ENCODE data around the gene CDS2.

Gene CDS2

DNA sequence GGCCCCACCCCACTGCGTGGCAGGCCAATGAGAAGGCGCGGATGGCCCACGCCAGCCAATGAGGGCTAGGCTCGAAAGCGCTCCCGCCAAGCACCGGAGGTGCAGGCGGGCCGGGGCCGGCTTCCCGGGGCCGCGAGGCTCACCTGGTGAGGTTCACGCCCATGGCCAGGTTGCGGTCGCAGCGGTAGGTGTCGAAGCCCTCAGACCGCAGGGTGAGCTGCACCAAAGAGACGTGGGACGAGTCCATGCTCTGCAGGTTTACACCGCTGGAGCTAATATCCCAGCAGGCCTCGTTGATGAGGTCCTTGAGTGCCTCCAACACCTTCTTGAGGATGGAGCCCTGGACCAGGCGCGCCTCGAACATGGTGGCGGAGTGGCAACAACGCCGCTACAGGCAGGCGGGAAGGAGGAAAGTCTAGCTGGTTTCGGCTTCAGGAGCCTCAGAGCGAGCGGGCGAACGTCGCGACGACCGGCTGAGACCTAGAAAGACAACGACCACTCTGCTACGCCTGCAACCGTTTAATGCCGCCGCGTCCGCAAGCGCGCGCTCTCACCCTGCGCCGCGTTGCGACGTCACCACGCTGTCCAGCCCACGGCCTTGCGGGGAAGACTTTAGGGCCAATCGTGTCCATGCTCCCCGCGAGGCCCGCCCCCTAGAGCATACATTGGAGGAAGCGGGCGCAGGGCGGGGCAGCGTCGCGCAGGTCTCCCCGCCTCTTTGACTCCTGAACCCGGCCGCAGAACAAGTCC, 7.2 kb upstream of the CDS2 start, which contains the start of gene PCNA:
TSS of gene PCNA (minus strand) at position 524 of the 750 bp plus-strand sequence. CDS start at position 364, 160 bp downstream.
- DNase-seq (ENCODE audit: low spot score): peak; percentile 96

GRCh38 chr20:5120185-5120476, 6.7 kb upstream of the CDS2 start:
- DNase-seq (ENCODE audit: low spot score): no peak

DNA sequence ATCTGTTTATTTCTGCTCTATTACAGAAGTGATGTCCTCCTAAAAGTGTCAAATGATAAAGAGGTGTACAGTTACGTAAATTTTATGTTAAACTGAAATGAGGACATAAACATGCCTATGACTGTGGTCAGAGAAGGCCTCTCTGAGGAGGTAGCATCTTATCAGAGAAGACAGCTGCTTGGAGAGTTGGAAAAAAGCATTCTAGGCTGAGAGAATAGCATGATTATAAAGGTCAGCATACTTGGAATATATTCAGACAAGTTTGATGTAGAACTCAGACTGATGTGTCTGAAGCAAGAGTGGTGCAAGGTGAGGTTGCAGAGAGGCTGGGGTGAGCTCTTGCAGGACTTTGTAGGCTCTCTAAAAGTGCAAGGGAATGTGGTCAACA, 3.9 kb upstream of the CDS2 start:
- DNase-seq (ENCODE audit: low spot score): no peak

DNA sequence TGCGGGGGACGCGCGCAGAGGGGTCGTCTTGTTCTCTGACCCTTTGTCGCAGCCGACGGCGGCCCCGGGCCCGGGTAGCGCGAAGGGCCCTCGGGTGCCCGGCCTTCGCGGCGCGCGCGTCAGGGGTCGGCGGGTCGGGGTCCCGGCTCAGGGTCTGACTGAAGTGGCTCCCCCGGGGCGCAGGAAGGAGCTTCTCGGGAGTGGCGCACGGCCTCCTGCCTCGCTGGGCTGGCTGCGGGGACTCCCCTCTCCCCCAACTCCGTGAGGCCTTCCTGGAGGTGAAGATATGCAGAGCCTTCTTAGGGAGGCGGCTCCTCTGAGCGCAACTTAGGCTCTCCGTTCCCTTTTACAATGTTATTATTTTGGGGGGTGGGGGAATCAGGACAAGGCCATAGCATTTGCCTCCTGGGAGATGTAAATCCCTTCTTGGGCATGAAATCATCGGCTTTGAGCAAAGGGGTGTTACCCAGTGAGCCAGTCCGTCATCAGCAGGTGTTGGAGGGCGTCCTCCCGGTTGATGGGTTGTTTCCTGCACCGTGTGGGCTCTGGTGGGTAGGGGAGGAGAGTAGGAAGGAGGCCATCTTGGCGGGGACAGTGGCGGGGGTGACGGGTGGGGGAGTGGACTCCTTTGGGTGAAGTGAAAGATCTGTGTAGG, 523 bp downstream of the CDS2 start:
- peak; percentile 71 for DNase-seq (ENCODE audit: low spot score)

DNA sequence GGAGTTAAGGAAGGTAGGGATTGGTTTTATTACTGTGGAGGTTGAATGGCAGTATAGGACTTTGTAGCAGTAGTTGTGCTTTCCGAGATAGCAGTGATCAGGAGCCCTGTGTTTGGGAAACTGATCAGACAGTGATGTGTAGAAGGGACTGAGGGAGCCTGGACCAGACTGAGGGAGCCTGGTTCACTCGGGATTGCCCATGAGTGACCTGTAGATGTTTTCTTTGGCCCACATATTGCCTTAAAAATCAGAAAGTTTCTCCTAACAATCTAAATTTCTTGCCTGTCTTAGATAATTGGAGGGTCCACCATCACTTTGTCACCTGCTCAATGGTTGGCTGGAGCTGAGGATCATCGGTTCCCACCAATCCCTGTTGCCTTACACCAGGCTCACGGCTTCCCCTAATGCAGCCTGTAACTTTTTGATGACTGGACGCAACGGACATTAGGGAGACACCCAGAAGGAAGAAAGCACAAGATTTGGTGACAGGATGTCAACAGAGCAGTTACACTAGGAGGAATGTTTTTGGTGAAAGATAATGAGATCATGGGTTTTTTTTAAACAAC, 1.1 kb downstream of the CDS2 start:
- no peak for DNase-seq (ENCODE audit: low spot score)

DNA sequence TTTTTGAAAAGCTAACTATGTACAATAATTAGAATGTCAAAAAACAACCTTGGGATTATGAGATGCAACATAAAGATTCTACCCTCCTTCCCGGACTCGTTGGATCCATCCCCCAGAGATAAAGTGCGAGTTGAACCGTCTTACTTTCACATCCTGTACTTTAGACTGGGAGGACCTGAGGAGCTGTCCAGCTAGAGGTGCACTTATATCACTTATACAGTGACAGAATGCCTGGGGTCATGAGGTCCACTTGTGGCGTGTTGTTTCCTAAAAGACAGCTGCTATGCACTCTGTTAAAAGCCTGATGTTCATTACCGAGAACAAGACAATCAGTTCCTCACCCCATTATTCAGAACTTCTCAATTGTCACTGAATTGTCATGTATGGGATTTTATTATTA, 2.1 kb downstream of the CDS2 start:
- no peak for DNase-seq (ENCODE audit: low spot score)

- no peak for DNase-seq (ENCODE audit: low spot score)
Observed at GRCh38 chr20:5131502-5131901, 4.7 kb downstream of the CDS2 start.

DNA sequence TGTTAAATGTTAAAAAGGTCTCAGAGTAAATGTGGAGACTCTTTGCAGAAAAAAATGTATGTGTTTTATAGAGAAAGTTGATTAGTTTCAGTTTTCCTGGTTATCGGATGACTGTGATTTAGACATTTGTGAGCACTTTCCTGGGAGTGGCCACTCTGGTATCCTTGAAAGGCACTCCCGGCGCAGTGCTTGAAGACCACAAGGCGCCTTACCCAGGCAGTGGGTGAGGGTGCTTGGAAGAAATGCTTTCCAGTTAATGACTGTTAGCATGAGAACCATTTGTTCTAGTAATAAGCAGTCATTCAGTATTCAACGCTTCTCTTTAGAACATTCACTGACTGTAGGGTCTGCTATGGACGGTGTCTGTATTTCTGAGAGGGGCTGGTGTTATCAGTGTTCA, 7.2 kb downstream of the CDS2 start:
- DNase-seq (ENCODE audit: low spot score): no peak

DNA sequence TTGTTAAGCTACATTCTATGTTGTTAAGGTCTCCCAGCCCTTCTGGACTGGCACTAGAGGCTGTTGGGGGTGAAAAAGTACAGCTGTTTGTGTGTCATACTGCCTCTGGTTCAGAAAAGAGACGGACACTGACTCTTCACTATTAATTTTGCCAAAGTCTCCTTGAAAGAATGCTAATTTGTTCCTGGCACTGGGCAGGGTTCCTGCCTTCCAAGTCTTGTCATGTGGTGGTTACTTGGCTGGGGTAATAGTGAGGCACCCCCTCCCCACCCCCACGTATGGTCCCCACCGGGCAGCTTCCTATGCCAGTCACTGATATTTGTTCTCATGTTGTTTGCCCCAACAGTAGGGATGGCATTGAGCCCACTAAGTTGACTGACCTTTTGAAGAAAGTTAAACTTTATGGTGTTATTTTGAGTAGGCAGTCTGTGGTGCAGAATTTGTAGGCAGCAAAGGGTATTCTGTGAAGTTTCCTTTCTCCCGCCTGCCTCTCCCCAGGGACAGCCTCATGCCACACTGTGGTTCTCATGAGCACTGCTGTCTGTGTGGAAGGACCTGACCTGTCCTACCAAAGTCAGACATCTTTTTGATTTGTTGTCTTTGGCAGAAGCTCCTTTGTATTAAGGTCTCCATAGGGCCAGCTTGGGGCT, 8.7 kb downstream of the CDS2 start:
- no peak for DNase-seq (ENCODE audit: low spot score)

- no peak for DNase-seq (ENCODE audit: low spot score)
Observed at GRCh38 chr20:5136096-5136495, 9.3 kb downstream of the CDS2 start.

GRCh38 chr20:5140195-5140594, 13.4 kb downstream of the CDS2 start:
- no peak for DNase-seq (ENCODE audit: low spot score)

DNA sequence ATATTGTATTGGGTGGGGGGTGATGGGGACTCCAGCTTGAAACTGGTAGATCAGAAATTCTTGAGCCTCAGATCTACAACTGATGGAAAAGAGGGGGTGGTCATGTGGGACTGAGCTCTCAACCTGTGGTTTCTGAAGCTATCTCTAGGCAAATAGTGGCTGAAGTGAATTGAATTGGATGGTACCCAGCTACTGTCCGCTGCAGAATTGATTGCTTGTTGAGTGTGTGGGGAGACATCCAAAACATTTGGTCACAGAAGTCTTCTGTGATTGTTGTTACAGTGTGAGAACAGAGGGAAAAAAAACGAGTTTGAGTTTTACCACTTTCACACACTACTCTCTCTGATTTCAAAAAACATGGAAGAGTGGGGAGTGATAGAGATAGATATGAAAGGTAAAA, 14.8 kb downstream of the CDS2 start:
- DNase-seq (ENCODE audit: low spot score): no peak

DNA sequence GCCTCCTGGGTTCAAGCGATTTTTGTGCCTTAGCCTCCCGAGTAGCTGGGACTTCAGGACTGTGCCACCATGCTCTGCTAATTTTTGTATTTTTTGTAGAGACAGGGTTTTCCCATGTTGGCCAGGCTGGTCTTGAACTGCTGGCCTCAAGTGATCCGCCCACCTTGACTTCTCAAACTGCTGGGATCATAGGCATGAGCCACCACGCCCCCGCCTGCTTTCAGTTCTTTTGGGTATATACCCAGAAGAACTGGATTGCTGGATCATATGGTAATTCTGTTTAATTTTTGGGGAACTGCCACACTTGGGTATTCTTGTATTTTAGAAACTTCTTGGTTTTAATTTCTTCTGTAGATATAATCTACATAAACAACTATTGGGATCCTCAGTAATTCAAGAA, 17.0 kb downstream of the CDS2 start:
- no peak for DNase-seq (ENCODE audit: low spot score)

GRCh38 chr20:5145365-5146098, 18.7 kb downstream of the CDS2 start:
- DNase-seq (ENCODE audit: low spot score): no peak

DNA sequence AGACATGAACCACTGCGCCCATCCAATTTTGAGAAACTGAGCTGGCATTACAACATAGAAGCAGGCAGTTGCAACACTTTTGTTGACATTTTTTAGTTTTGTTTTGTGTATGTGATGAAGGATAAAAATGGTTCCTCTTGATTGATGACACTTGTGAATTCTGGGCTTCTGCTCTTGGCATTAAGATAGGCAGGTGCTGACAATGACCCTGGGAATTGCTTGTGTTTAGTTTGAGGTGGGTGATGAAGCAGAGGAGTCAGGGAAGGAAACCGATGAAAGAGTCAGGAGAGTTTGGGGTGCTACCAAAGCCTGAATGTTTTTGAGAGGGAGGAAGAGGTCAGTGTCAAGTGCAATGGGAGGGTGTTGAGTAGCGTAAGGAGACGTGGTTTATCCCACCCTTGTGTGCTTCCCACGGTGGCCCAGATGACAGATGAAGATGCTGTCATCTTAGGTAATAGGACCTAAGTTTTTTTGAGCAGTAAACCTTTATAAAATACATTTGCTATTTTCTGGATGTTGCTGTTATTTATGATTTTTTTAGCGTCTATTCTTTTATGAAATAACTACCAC, 19.4 kb downstream of the CDS2 start:
- DNase-seq (ENCODE audit: low spot score): no peak

- DNase-seq (ENCODE audit: low spot score): no peak
Observed at GRCh38 chr20:5146871-5147592, 20.2 kb downstream of the CDS2 start.

- DNase-seq (ENCODE audit: low spot score): no peak
Observed at GRCh38 chr20:5148581-5148980, 21.8 kb downstream of the CDS2 start.

- DNase-seq (ENCODE audit: low spot score): no peak
Observed at GRCh38 chr20:5149892-5150225, 23.1 kb downstream of the CDS2 start.

- DNase-seq (ENCODE audit: low spot score): no peak
Observed at GRCh38 chr20:5150226-5151076, 23.6 kb downstream of the CDS2 start.

GRCh38 chr20:5153152-5153467, 26.3 kb downstream of the CDS2 start:
- no peak for DNase-seq (ENCODE audit: low spot score)

Measured in left forelimb (tissue), 1 donor.